ENCODE results near the gene ZNF146. TPM values are rescaled to one million over a fixed set of nuclear protein-coding genes. Genes with fewer than 3 reads are reported as not detected.

The ZNF146 gene
- total RNA-seq, 1 donor from 2014 or later, result 101 TPM

- Mint-ChIP-seq H3K36me3 (ENCODE audit: insufficient read depth) (peaks cover 17% of the 10 kb centered on the region), H3K27ac (no peak overlapping the region), H3K9me3 (ENCODE audit: low read depth) (peaks cover 13% of the 10 kb centered on the region), H3K27me3 (no peaks in the 10 kb centered on the region), H3K4me3 (ENCODE audit: low read depth) (no peak overlapping the region), H3K4me1 (ENCODE audit: low read depth) (peaks cover 1% of the 10 kb centered on the region)
- TF ChIP-seq, protein P1, sequence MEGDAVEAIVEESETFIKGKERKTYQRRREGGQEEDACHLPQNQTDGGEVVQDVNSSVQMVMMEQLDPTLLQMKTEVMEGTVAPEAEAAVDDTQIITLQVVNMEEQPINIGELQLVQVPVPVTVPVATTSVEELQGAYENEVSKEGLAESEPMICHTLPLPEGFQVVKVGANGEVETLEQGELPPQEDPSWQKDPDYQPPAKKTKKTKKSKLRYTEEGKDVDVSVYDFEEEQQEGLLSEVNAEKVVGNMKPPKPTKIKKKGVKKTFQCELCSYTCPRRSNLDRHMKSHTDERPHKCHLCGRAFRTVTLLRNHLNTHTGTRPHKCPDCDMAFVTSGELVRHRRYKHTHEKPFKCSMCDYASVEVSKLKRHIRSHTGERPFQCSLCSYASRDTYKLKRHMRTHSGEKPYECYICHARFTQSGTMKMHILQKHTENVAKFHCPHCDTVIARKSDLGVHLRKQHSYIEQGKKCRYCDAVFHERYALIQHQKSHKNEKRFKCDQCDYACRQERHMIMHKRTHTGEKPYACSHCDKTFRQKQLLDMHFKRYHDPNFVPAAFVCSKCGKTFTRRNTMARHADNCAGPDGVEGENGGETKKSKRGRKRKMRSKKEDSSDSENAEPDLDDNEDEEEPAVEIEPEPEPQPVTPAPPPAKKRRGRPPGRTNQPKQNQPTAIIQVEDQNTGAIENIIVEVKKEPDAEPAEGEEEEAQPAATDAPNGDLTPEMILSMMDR (IDR thresholded peaks at IDR 0.05; ENCODE audit: unreplicated experiment), result no peak
- DNase-seq (ENCODE audit: low spot score, unreplicated experiment), result no peak
These were observed 40.4 kb downstream of the ZNF146 start for GRCh38 chr19:36255316-36255715.

GRCh38 chr19:36256064-36256463, 41.2 kb downstream of the ZNF146 start:
- peaks cover 1% of the 10 kb centered on the region for H3K4me1 Mint-ChIP-seq (ENCODE audit: low read depth)
- peaks cover 13% of the 10 kb centered on the region for H3K9me3 Mint-ChIP-seq (ENCODE audit: low read depth)
- TF ChIP-seq, protein P1 (IDR thresholded peaks at IDR 0.05; ENCODE audit: unreplicated experiment), result no peak
- H3K27ac Mint-ChIP-seq, result no peak overlapping the region
- no peaks in the 10 kb centered on the region for H3K27me3 Mint-ChIP-seq
- peak overlapping the region; percentile 53 for H3K4me3 Mint-ChIP-seq (ENCODE audit: low read depth)
- DNase-seq (ENCODE audit: low spot score, unreplicated experiment), result no peak
- H3K36me3 Mint-ChIP-seq (ENCODE audit: insufficient read depth), result peaks cover 17% of the 10 kb centered on the region

- Mint-ChIP-seq H3K27ac (peak overlapping the region; percentile 83), H3K4me1 (ENCODE audit: low read depth) (peaks cover 1% of the 10 kb centered on the region), H3K4me3 (ENCODE audit: low read depth) (peak overlapping the region; percentile 83), H3K9me3 (ENCODE audit: low read depth) (peaks cover 13% of the 10 kb centered on the region), H3K27me3 (no peaks in the 10 kb centered on the region), H3K36me3 (ENCODE audit: insufficient read depth) (peaks cover 17% of the 10 kb centered on the region)
- no peak for DNase-seq (ENCODE audit: low spot score, unreplicated experiment)
- TF ChIP-seq, protein P1 (IDR thresholded peaks at IDR 0.05; ENCODE audit: unreplicated experiment), result no peak
These were observed 42.1 kb downstream of the ZNF146 start for GRCh38 chr19:36256853-36257519.

- H3K27me3 Mint-ChIP-seq, result no peaks in the 10 kb centered on the region
- peak overlapping the region; percentile 83 for H3K27ac Mint-ChIP-seq
- peak; percentile 68 for DNase-seq (ENCODE audit: low spot score, unreplicated experiment)
- H3K4me1 Mint-ChIP-seq (ENCODE audit: low read depth), result peaks cover 1% of the 10 kb centered on the region
- H3K36me3 Mint-ChIP-seq (ENCODE audit: insufficient read depth), result peaks cover 17% of the 10 kb centered on the region
- TF ChIP-seq, protein P1 (IDR thresholded peaks at IDR 0.05; ENCODE audit: unreplicated experiment), result no peak
- peaks cover 13% of the 10 kb centered on the region for H3K9me3 Mint-ChIP-seq (ENCODE audit: low read depth)
- H3K4me3 Mint-ChIP-seq (ENCODE audit: low read depth), result peak overlapping the region; percentile 83
These were observed 42.6 kb downstream of the ZNF146 start for GRCh38 chr19:36257520-36257876.

GRCh38 chr19:36258028-36258875, 43.3 kb downstream of the ZNF146 start:
- peak overlapping the region; percentile 83 for H3K27ac Mint-ChIP-seq
- H3K27me3 Mint-ChIP-seq, result no peaks in the 10 kb centered on the region
- H3K4me3 Mint-ChIP-seq (ENCODE audit: low read depth), result peak overlapping the region; percentile 83
- peaks cover 1% of the 10 kb centered on the region for H3K4me1 Mint-ChIP-seq (ENCODE audit: low read depth)
- TF ChIP-seq, protein P1 (IDR thresholded peaks at IDR 0.05; ENCODE audit: unreplicated experiment), result no peak
- H3K36me3 Mint-ChIP-seq (ENCODE audit: insufficient read depth), result peaks cover 17% of the 10 kb centered on the region
- no peak for DNase-seq (ENCODE audit: low spot score, unreplicated experiment)
- H3K9me3 Mint-ChIP-seq (ENCODE audit: low read depth), result peaks cover 13% of the 10 kb centered on the region

Data from progenitor cell of endocrine pancreas (in vitro differentiated cells).